Omental fat pad (tissue), 4 donors: ENCODE results near the gene GRM7. TPM values are rescaled to one million over a fixed set of nuclear protein-coding genes. Genes with fewer than 3 reads are reported as not detected.

Experiments used
- ATAC-seq: fragments of 150-250 bp; one replicate; pipeline ENCODE4 v1.9.1; 2016; ENCODE audit warnings: mild to moderate bottlenecking, moderate library complexity; ENCODE audit not compliant: low FRiP score
- DNase-seq: peaks from one replicate; pipeline ENCODE4 v3.0.0-alpha.2; 2019; ENCODE audit warnings: low spot score
- CTCF ChIP-seq, 3 donors: fragments of 450-650 bp; IDR thresholded peaks; one replicate each; pipeline ENCODE4 v1.5.1; 2016 to 2017; ENCODE audit warnings: antibody characterized with exemption in 3 of 3, mild to moderate bottlenecking in 3 of 3, moderate library complexity in 2 of 3
- total RNA-seq, 4 donors: library from RNA; depleted of rRNA; stranded (reverse); fragments of >200 nt; gene quantifications; one replicate each; pipeline ENCODE4 v1.1.0, GENCODE V29; 2016

Gene GRM7
- total RNA-seq: under 1 TPM in 3 of 4 donors, not detected in 1; 0.12 to 0.82 (median 0.28) TPM

GRCh38 chr3:6860954-6861624 is at the start of gene GRM7:
Gene GRM7 (plus strand): TSS chr3:6861115.
- no peak for DNase-seq
- peak; percentile 63 for ATAC-seq
- no peak for TF ChIP-seq CTCF (IDR thresholded peaks at IDR 0.05)

DNA sequence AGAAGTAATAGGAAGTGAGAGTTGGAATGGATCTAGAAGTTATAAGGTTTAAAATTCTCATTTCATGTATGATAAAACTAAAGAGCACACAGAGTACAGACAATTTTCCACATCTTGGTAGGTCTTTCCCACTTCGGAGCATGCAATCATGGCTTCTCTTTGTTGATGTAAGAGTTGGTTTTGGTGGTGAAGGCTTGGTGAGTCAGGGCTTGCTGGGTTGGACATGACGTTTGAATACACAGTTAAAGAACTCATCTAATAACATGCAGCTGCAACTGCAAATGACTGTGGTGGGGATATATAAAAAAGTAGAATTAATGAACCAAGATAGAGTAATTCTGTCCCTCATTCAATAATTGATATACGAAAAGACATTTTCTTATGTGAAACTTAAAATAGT is 39.5 kb upstream of the GRM7 start:
- DNase-seq (no peak), ATAC-seq (no peak)
- no peak for TF ChIP-seq CTCF (IDR thresholded peaks at IDR 0.05)

- ATAC-seq: no peak
- TF ChIP-seq CTCF (IDR thresholded peaks at IDR 0.05): no peak
- no peak for DNase-seq
Observed at GRCh38 chr3:6825524-6825923, 35.4 kb upstream of the GRM7 start.

DNA sequence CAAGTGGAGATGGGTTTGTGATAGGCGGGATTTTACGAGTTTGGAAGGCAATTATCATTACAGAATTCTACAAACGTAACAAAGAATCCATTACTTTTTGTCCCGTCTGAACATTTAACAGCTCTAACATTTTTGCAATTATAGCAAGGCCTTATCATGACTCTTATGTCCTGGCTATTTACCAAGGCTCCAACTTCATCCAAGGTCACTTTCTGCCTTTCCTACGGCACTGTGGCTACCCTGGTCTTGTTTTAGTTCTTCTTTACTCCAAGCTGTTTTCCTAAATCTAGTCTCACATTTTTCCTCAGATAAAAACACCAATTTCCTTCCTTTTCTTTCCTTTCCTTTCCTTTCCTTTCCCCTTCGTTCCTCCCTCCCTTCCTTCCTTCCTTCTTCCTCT is 33.5 kb upstream of the GRM7 start:
- no peak for TF ChIP-seq CTCF (IDR thresholded peaks at IDR 0.05)
- DNase-seq: no peak

DNA sequence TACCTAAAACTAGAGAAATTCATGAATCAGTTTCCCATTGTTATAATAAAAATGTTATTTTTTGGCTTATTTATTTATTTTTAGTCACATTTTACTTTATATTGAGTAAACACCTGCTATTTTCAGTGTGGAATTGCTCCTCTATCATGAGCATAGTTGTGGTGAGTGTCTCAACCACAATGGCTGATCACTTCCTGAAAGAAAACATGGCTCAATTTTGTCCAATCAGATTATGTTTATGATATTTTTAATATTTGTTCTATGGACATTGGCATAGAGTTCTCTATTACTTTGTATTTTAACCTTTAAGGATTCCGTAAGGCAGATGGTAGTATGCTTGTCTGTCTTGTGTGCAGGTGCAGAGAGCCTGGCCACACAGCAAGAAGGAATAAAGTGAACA is 16.2 kb upstream of the GRM7 start:
- no peak for TF ChIP-seq CTCF (IDR thresholded peaks at IDR 0.05)
- ATAC-seq (no peak), DNase-seq (no peak)

More for the DNA sequence above, 33.5 kb upstream of the GRM7 start:
- ATAC-seq: no peak

GRCh38 chr3:6854184-6854583 is 6.7 kb upstream of the GRM7 start:
- no peak for DNase-seq
- TF ChIP-seq CTCF (IDR thresholded peaks at IDR 0.05): no peak
- no peak for ATAC-seq

- no peak for DNase-seq
- TF ChIP-seq CTCF (IDR thresholded peaks at IDR 0.05): no peak
- ATAC-seq: no peak
Observed at GRCh38 chr3:6857510-6857909, 3.4 kb upstream of the GRM7 start.
